Stimulated activated CD4-positive, alpha-beta T cell treated with anti-CD3 and anti-CD28 coated beads, Interleukin-15, amount 100 ng/mL, for 1 hour (primary cell): ENCODE data around the gene MTERF1.
"Not testable (repeated sequence)": the region's sequence is repeated elsewhere in the genome, so short reads cannot be mapped to it uniquely, and the experiment has no call there.

Experiments
- DNase-seq, 2 donors: peaks; one replicate each; pipeline ENCODE4 v3.0.0-alpha.2; 2020; ENCODE audit warnings: low read depth in 1 of 2, low spot score in 1 of 2

Gene MTERF1

GRCh38 chr7:91887336-91888213 lies 7.1 kb upstream of the MTERF1 start:
- not testable (repeated sequence) for DNase-seq

GRCh38 chr7:91883676-91884362 lies 3.3 kb upstream of the MTERF1 start:
- DNase-seq = no peak

GRCh38 chr7:91880016-91880412 lies 488 bp downstream of the MTERF1 start:
- DNase-seq = no peak

- DNase-seq = no peak
Observed at GRCh38 chr7:91876391-91877133, 3.9 kb downstream of the MTERF1 start.

GRCh38 chr7:91875851-91876250 lies 4.7 kb downstream of the MTERF1 start:
- DNase-seq = no peak

- DNase-seq = no peak
Observed at GRCh38 chr7:91872928-91873327, 7.6 kb downstream of the MTERF1 start.

- DNase-seq = no peak
Observed at GRCh38 chr7:91872069-91872468, 8.4 kb downstream of the MTERF1 start.

- no peak for DNase-seq
Observed at GRCh38 chr7:91869661-91870060, 10.8 kb downstream of the MTERF1 start.

- DNase-seq = no peak
Observed at GRCh38 chr7:91866599-91867148, 13.8 kb downstream of the MTERF1 start.

- DNase-seq = no peak
Observed at GRCh38 chr7:91865511-91865910, 15.0 kb downstream of the MTERF1 start.

- not testable (repeated sequence) for DNase-seq
Observed at GRCh38 chr7:91864604-91865003, 15.9 kb downstream of the MTERF1 start.

GRCh38 chr7:91864070-91864469 lies 16.4 kb downstream of the MTERF1 start:
- no peak for DNase-seq

- DNase-seq = no peak
Observed at GRCh38 chr7:91852263-91852741, 28.2 kb downstream of the MTERF1 start.

- no peak for DNase-seq
Observed at GRCh38 chr7:91850455-91850854, 30.0 kb downstream of the MTERF1 start.

GRCh38 chr7:91847876-91848588 lies 32.5 kb downstream of the MTERF1 start:
- DNase-seq = no peak

- no peak for DNase-seq
Observed at GRCh38 chr7:91847231-91847630, 33.3 kb downstream of the MTERF1 start.

- no peak for DNase-seq
Observed at GRCh38 chr7:91846436-91846835, 34.1 kb downstream of the MTERF1 start.

- no peak for DNase-seq
Observed at GRCh38 chr7:91843831-91844230, 36.7 kb downstream of the MTERF1 start.

- no peak for DNase-seq
Observed at GRCh38 chr7:91838439-91838838, 42.1 kb downstream of the MTERF1 start.

GRCh38 chr7:91837397-91838070 lies 43.0 kb downstream of the MTERF1 start:
- no peak for DNase-seq
